HepG2 (cell line): Measurements from ENCODE around the gene SRSF2. TPM values are rescaled to one million over a fixed set of nuclear protein-coding genes. Genes with fewer than 3 reads are reported as not detected.

Source experiments
- ARNT ChIP-seq: fragments of 450-650 bp; IDR thresholded peaks from 2 replicates; pipeline ENCODE4 v1.6.1; 2017
- CHCHD3 ChIP-seq: sonication (generic); formaldehyde crosslinking; IDR thresholded peaks from 2 replicates; pipeline ENCODE4 v1.8.0; 2022; ENCODE audit warnings: mild to moderate bottlenecking, missing genetic modification reagents, moderate library complexity
- CHD2 ChIP-seq: IDR thresholded peaks from 2 replicates; pipeline ENCODE4 v1.6.1; 2011; ENCODE audit warnings: low read depth, low read length, improper control_type of control experiment
- FOXK1 ChIP-seq: sonication (generic); formaldehyde crosslinking; IDR thresholded peaks from 2 replicates; pipeline ENCODE4 v1.4.0; 2020; ENCODE audit warnings: low read depth, missing genetic modification reagents, borderline replicate concordance
- HINFP ChIP-seq: sonication (generic); formaldehyde crosslinking; IDR thresholded peaks from 2 replicates; pipeline ENCODE4 v1.4.0; 2020; ENCODE audit warnings: low read depth, mild to moderate bottlenecking, missing genetic modification reagents
- HNF4G ChIP-seq, 2 experiments: sonication (generic) in 1 of 2; formaldehyde crosslinking in 1 of 2; IDR thresholded peaks; 2 replicates each; pipeline versions ENCODE4 v1.4.0 to v1.6.1; 2011 to 2020; ENCODE audit warnings: borderline replicate concordance in 2 of 2, low read depth in 2 of 2, mild to moderate bottlenecking in 2 of 2, low read length in 1 of 2, missing genetic modification reagents in 1 of 2, moderate library complexity in 1 of 2
- KDM1A ChIP-seq: IDR thresholded peaks from 2 replicates; pipeline ENCODE4 v1.6.1; 2016; ENCODE audit warnings: missing compliant biosample characterization
- KIAA2018 ChIP-seq: sonication (generic); formaldehyde crosslinking; IDR thresholded peaks from 2 replicates; pipeline ENCODE4 v1.5.0; 2020; ENCODE audit warnings: mild to moderate bottlenecking, missing genetic modification reagents, borderline replicate concordance
- MAX ChIP-seq: IDR thresholded peaks from 2 replicates; pipeline ENCODE4 v1.6.1; 2012; ENCODE audit warnings: inconsistent platforms
- NFKBIZ ChIP-seq: IDR thresholded peaks from 2 replicates; pipeline ENCODE4 v1.6.1; 2018; ENCODE audit warnings: missing genetic modification reagents, missing compliant biosample characterization
- SP2 ChIP-seq: sonication (generic); formaldehyde crosslinking; IDR thresholded peaks from 2 replicates; pipeline ENCODE4 v1.5.1; 2020; ENCODE audit warnings: mild to moderate bottlenecking, missing genetic modification reagents
- SRSF1 ChIP-seq: fragments of 200-400 bp; formaldehyde crosslinking; optimal IDR thresholded peaks from 2 replicates; pipeline ENCODE3; 2017; ENCODE audit warnings: mild to moderate bottlenecking, low read depth, low read length, moderate library complexity
- UBTF ChIP-seq: sonication (generic); formaldehyde crosslinking; IDR thresholded peaks from 2 replicates; pipeline ENCODE4 v1.4.0; 2020; ENCODE audit warnings: mild to moderate bottlenecking, missing genetic modification reagents
- ZNF224 ChIP-seq: sonication (generic); formaldehyde crosslinking; IDR thresholded peaks from 2 replicates; pipeline ENCODE4 v1.5.0; 2020; ENCODE audit warnings: mild to moderate bottlenecking, missing genetic modification reagents
- ZNF367 ChIP-seq: sonication (generic); formaldehyde crosslinking; IDR thresholded peaks from 2 replicates; pipeline ENCODE4 v1.4.0; 2020; ENCODE audit warnings: missing genetic modification reagents, borderline replicate concordance
- ZNF788 ChIP-seq: sonication (generic); formaldehyde crosslinking; IDR thresholded peaks from 2 replicates; pipeline ENCODE4 v1.5.0; 2020; ENCODE audit warnings: mild to moderate bottlenecking, missing genetic modification reagents, borderline replicate concordance
- ZNF891 ChIP-seq: sonication (generic); formaldehyde crosslinking; IDR thresholded peaks from 2 replicates; pipeline ENCODE4 v1.5.0; 2020; ENCODE audit warnings: mild to moderate bottlenecking, missing genetic modification reagents
- polyA plus RNA-seq, 8 experiments: library from polyadenylated mRNA; depleted of rRNA in 3 of 8; stranded (reverse) in 7 of 8; unstranded in 1 of 8; fragments of >200 nt; fragmentation: Illumina TruSeq in 4 of 8; extraction: Trizol in 4 of 8; gene quantifications; 2 replicates each; pipeline versions ENCODE4 v1.2.1 to v1.2.3, GENCODE V29; 2011 to 2016; ENCODE audit warnings: low read depth in 4 of 8, missing spikeins in 1 of 8, mixed read lengths in 1 of 8; ENCODE audit not compliant: insufficient read depth in 1 of 8
- total RNA-seq, 5 experiments: library from RNA; depleted of rRNA; stranded (reverse); fragments of >200 nt; fragmentation: Illumina TruSeq; extraction: Trizol; gene quantifications; 2 replicates each; pipeline ENCODE4 v1.2.3, GENCODE V29; 2016; ENCODE audit warnings: low read depth in 1 of 5

SRSF2 gene
- total and polyA plus RNA-seq, 2 of the 13 experiments (the other 11 are each of a cell fraction or from before 2014, with no cell fraction given) = 306 to 319 TPM

- TF ChIP-seq ZNF367 (CRISPR knock-in tag) = no peak
- TF ChIP-seq NFKBIZ (CRISPR knock-in tag) = no peak
- TF ChIP-seq CHD2 = peak; percentile 73
- no peak for TF ChIP-seq KDM1A (CRISPR knock-in tag)
- TF ChIP-seq SRSF1 = no peak
- TF ChIP-seq SP2 (CRISPR knock-in tag) = no peak
- TF ChIP-seq ZNF224 (CRISPR knock-in tag) = no peak
- no peak for TF ChIP-seq FOXK1 (CRISPR knock-in tag)
- no peak for TF ChIP-seq HNF4G (IDR thresholded peaks at IDR 0.05; ENCODE audit: borderline replicate concordance, low read depth, low read length)
- TF ChIP-seq HNF4G (CRISPR knock-in tag; IDR thresholded peaks at IDR 0.05; ENCODE audit: borderline replicate concordance, low read depth) = 0 out of 2 replicates have a peak, but pooled peaks have one; percentile 44
- TF ChIP-seq UBTF = peak; percentile 67; the same call in 1 of the 2 replicates
- no peak for TF ChIP-seq ZNF788
- no peak for TF ChIP-seq KIAA2018 (CRISPR knock-in tag)
- 0 out of 2 replicates have a peak, but pooled peaks have one; percentile 18 for TF ChIP-seq CHCHD3 (CRISPR knock-in tag)
- TF ChIP-seq MAX = peak; percentile 61
- TF ChIP-seq ARNT = no peak
- TF ChIP-seq ZNF891 (CRISPR knock-in tag) = no peak
- TF ChIP-seq HINFP (CRISPR knock-in tag) = 0 out of 2 replicates have a peak, but pooled peaks have one; percentile 2
These were observed 616 bp downstream of the SRSF2 start (continued) for GRCh38 chr17:76736349-76737081.
